HG02938 (cell line): ENCODE measurements around the gene RACK1.

ENCODE experiments used
- ATAC-seq: cut with Tn5 transposase; IDR thresholded peaks from one replicate; pipeline ENCODE4 v1.9.1; 2021; ENCODE audit warnings: mild to moderate bottlenecking, moderate library complexity; ENCODE audit not compliant: unreplicated experiment

The RACK1 gene

GRCh38 chr5:181199881-181200638, 43.6 kb downstream of the RACK1 start:
- no peak for ATAC-seq

GRCh38 chr5:181198905-181199519, 44.7 kb downstream of the RACK1 start:
- peak; percentile 75 for ATAC-seq

- no peak for ATAC-seq
Observed at GRCh38 chr5:181198106-181198685, 45.5 kb downstream of the RACK1 start.

GRCh38 chr5:181197326-181197951, 46.3 kb downstream of the RACK1 start:
- no peak for ATAC-seq

GRCh38 chr5:181195249-181195761, 48.4 kb downstream of the RACK1 start:
- ATAC-seq = no peak

GRCh38 chr5:181194489-181195248, 49.0 kb downstream of the RACK1 start:
- ATAC-seq = no peak

GRCh38 chr5:181193656-181194055, 50.0 kb downstream of the RACK1 start:
- no peak for ATAC-seq

GRCh38 chr5:181192337-181193046, 51.2 kb downstream of the RACK1 start:
- ATAC-seq = no peak

- ATAC-seq = peak; percentile 48
Observed at GRCh38 chr5:181191526-181192336, 52.0 kb downstream of the RACK1 start.

- peak; percentile 6 for ATAC-seq
Observed at GRCh38 chr5:181190711-181191525, 52.8 kb downstream of the RACK1 start.

GRCh38 chr5:181189962-181190710, 53.6 kb downstream of the RACK1 start:
- no peak for ATAC-seq

- no peak for ATAC-seq
Observed at GRCh38 chr5:181189363-181189961, 54.2 kb downstream of the RACK1 start.

GRCh38 chr5:181188700-181189362, 54.9 kb downstream of the RACK1 start:
- no peak for ATAC-seq

- ATAC-seq = no peak
Observed at GRCh38 chr5:181187500-181188213, 56.0 kb downstream of the RACK1 start.

GRCh38 chr5:181186986-181187499, 56.7 kb downstream of the RACK1 start:
- no peak for ATAC-seq
